Subcutaneous adipose tissue (tissue), 4 donors: ENCODE measurements around the gene G6PC2. TPM values are rescaled to one million over a fixed set of nuclear protein-coding genes. Genes with fewer than 3 reads are reported as not detected.

ENCODE experiments used
- total RNA-seq, 4 donors: library from RNA; depleted of rRNA; stranded (reverse); fragments of >200 nt; gene quantifications; one replicate each; pipeline ENCODE4 v1.1.0, GENCODE V29; 2016
- TF ChIP-seq, protein P1 (sequence below): fragments of 450-650 bp; IDR thresholded peaks from one replicate; pipeline ENCODE4 v1.5.1; 2016; ENCODE audit warnings: low read depth, mild to moderate bottlenecking, control low read depth, antibody characterized with exemption, moderate library complexity

The G6PC2 gene
- total RNA-seq, 4 donors from 2014 or later, result not detected

DNA sequence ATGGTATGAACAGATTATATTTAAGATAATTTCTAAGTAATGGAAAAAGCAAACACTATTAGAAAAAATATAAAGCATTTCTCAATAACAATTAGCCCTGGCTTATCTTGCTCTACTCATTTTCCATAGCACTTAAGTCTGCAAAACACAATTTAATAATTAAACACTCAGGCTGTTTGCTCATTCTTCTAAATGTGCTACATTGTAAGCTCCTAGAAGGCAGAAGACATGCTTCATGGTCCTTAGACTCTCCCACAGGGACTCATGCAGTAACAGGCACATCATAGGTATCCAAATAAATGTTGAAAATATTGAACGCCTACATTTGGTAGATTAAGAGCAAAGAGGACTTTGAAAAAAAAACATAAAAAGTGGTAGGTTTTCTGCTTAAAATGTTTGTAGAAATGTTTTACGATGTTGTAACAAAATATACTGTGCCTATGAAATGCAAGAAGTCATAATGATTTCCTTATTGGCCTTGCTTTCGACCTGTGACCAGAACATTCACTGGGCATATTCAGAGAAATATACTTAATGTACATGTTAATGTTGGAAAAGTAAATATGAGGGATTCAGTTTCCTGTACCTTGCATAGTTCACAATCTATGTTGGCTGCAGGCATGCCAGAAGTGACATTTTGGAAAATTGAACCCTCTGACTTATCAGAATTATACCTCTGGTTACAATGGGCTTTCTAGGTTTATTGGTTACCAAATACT lies 27.2 kb downstream of the G6PC2 start:
- TF ChIP-seq, protein P1, sequence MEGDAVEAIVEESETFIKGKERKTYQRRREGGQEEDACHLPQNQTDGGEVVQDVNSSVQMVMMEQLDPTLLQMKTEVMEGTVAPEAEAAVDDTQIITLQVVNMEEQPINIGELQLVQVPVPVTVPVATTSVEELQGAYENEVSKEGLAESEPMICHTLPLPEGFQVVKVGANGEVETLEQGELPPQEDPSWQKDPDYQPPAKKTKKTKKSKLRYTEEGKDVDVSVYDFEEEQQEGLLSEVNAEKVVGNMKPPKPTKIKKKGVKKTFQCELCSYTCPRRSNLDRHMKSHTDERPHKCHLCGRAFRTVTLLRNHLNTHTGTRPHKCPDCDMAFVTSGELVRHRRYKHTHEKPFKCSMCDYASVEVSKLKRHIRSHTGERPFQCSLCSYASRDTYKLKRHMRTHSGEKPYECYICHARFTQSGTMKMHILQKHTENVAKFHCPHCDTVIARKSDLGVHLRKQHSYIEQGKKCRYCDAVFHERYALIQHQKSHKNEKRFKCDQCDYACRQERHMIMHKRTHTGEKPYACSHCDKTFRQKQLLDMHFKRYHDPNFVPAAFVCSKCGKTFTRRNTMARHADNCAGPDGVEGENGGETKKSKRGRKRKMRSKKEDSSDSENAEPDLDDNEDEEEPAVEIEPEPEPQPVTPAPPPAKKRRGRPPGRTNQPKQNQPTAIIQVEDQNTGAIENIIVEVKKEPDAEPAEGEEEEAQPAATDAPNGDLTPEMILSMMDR, result no peak

DNA sequence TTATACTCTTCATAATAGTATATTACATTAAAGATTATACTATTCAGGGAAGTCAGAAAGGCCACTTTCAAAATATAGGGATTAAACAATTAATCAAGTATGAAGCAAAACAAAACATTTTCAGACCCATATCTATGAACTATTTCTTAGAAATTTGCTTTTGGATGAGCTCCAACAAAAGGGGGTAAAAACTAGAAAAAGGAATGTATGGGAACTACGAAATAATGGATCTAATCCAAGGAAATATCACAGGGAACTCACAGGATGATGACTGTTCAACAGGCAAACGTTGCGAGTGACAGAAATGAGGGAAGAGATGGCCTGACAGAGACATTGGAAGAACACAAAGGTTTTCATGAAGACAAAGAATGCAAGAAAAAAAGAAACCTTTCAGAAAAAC lies 27.9 kb downstream of the G6PC2 start:
- TF ChIP-seq, protein P1, result no peak

DNA sequence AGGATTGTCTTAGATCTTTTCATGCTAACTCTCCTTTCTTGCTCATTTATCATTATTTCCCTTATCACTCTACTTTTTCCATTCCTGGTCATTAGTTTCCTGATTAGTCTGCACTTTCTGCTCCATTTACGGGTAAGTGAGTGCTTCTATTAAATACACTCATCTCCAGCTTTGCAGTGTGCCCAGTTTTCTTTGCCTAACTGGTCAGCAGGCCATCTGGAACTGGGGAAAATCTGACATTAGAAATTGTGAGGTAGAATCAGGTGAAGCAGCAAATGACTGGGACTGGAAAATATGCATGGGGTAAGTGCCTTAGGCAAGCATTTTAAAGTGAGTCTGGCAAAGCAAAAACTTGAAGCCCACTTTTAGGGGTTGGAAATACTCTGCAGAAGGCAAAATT lies 29.2 kb downstream of the G6PC2 start:
- TF ChIP-seq, protein P1, result no peak

DNA sequence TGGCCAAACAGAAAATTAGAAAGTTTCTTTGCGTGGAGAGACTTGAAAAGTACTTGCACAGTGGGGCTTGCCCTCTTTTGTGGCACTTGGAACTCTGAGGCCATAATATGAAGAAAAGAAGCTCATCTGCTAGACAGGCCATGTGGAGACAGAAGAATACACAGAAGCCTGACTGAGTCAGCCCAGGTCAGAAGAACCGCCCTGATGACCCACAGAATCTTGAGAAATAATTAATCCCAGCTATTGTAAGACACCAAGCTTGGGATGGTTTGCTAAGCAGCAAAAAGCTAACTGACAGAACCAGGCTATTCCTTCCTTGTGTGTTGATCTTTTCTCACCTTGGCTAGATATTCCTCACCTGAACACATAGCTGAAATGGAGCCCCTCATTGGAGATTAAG lies 33.7 kb downstream of the G6PC2 start:
- TF ChIP-seq, protein P1, result no peak

DNA sequence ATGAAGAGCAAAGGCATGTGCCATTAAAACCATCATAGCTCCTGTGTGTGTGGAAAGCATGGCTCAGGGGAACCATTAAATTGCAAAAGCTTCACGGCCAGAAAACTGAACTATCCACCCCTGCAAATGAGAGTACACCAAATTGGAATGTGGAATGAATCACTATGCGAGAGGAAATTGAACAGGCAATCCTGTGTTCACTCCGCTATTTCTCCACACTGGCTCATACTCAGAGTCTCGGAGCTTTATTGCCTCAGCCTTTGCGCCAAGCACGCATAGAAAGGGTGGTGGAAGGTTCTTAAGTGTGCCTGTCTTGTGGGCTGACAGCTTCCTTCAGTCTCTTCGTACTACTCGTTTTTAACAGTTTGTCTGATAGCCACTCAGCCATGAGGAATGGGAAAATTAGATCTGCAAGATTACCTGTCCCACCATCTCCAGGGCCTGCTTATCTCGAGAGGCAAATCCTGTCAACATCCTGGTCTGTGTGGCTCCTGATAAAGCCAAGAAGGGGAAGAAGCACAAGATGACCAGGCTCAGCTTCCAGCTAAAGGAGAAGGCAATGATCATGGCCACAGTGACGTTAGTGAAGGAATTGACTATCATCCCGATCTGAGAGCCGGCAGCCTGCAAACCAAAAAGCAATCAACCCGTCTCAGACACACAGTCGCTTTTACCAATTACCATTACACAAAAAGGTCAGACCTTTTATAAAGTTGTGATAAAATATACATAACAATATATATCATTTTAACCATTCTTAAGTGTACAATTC lies 34.9 kb downstream of the G6PC2 start:
- TF ChIP-seq, protein P1, result no peak

DNA sequence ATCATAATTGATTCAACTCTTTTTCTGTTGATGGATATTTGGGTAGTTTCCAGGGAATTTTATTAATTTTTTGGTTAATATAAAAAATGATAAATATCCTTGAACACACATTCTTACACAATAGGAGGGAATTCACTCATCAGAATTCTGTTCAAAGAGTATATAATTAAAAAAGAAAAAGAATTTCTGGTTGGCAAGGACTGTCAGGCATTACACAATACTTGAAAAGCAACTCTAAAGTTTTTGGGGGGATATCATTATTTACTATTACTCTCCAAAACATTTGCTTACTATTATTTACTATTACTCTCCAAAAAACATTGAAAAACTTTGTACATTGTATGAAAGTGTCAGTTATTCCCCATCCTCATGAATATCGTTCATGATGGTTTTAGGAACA lies 38.0 kb downstream of the G6PC2 start:
- TF ChIP-seq, protein P1, result no peak

DNA sequence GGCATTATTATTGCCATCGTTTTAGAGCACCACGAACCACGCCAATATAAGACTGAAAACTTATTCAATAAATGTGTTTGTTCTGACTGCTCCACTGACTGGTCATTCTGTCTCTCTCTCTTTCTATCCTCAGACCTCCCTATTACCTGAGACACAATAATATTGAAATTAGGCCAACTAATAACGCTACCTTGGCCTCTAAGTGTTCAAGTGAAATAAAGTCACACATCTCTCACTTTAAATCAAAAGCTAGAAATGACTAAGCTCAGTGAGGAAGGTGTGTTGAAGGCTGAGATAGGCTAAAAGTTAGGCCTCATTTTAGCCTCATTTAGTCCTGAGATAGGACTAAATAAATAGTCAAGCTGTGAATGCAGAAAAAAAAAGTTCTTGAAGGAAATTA lies 38.8 kb downstream of the G6PC2 start:
- TF ChIP-seq, protein P1, result no peak
